Ishikawa (cell line): ENCODE results near the gene ABCB6.

Experiments
- CEBPB ChIP-seq: IDR thresholded peaks from 2 replicates; pipeline ENCODE4 v1.6.1; 2012
- CREB1 ChIP-seq: IDR thresholded peaks from 2 replicates; pipeline ENCODE4 v1.6.1; 2012; ENCODE audit warnings: low read depth
- EGR1 ChIP-seq: IDR thresholded peaks from 2 replicates; pipeline ENCODE4 v1.6.1; 2012
- EP300 ChIP-seq: IDR thresholded peaks from 2 replicates; pipeline ENCODE4 v1.6.1; 2012; ENCODE audit warnings: borderline replicate concordance
- FOXM1 ChIP-seq: IDR thresholded peaks from 2 replicates; pipeline ENCODE4 v1.6.1; 2012; ENCODE audit warnings: low read depth, borderline replicate concordance
- NFIC ChIP-seq: IDR thresholded peaks from 2 replicates; pipeline ENCODE4 v1.6.1; 2012
- TAF1 ChIP-seq: IDR thresholded peaks from 2 replicates; pipeline ENCODE4 v1.6.1; 2012; ENCODE audit warnings: low read depth, mild to moderate bottlenecking
- TCF12 ChIP-seq: IDR thresholded peaks from 2 replicates; pipeline ENCODE4 v1.6.1; 2012; ENCODE audit warnings: low read depth
- TEAD4 ChIP-seq: IDR thresholded peaks from 2 replicates; pipeline ENCODE4 v1.6.1; 2012
- YY1 ChIP-seq: IDR thresholded peaks from 2 replicates; pipeline ENCODE4 v1.6.1; 2012; ENCODE audit warnings: low read depth
- TF ChIP-seq, protein P1 (sequence below): IDR thresholded peaks from 2 replicates; pipeline ENCODE4 v1.6.1; 2012; ENCODE audit warnings: low read depth, mild to moderate bottlenecking
- TF ChIP-seq, protein P2 (sequence below): IDR thresholded peaks from 2 replicates; pipeline ENCODE4 v1.6.1; 2012

DNA sequence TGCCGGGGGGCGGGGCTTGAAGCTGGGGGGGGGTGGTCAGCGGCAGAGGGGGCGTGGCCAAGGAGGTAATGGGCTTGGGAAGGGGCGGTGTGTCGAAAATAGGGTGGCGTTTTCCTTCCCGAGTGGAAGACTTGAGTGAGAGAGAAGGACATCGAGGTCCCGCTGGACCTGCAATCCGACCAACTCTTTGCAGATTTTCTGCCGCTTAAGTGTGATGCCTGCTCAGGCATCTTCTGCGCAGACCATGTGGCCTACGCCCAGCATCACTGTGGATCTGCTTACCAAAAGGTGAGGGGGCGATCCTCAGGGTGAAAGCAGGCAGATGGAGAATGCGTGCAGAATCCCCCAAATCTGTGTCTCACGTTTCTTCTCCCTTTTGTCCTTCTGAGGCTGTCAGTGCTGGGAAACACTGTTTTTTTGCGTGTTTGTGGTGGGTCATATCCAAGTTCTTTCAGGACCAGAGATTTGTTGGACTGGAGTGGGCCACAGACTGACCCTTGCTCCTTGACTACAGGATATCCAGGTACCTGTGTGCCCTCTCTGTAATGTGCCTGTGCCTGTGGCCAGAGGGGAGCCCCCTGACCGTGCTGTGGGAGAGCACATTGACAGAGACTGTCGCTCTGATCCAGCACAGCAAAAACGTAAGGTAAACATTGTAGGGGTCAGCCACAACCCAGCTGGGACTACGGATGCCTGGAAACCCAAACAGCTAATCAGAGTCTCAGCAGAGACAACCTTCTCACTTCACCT lies 11.4 kb downstream of the ABCB6 start:
- TF ChIP-seq TEAD4 (no peak), CEBPB (no peak), TAF1 (no peak), EGR1 (no peak), YY1 (no peak), EP300 (no peak), NFIC (no peak), TCF12 (no peak), FOXM1 (no peak), CREB1 (no peak)
- TF ChIP-seq, protein P1, sequence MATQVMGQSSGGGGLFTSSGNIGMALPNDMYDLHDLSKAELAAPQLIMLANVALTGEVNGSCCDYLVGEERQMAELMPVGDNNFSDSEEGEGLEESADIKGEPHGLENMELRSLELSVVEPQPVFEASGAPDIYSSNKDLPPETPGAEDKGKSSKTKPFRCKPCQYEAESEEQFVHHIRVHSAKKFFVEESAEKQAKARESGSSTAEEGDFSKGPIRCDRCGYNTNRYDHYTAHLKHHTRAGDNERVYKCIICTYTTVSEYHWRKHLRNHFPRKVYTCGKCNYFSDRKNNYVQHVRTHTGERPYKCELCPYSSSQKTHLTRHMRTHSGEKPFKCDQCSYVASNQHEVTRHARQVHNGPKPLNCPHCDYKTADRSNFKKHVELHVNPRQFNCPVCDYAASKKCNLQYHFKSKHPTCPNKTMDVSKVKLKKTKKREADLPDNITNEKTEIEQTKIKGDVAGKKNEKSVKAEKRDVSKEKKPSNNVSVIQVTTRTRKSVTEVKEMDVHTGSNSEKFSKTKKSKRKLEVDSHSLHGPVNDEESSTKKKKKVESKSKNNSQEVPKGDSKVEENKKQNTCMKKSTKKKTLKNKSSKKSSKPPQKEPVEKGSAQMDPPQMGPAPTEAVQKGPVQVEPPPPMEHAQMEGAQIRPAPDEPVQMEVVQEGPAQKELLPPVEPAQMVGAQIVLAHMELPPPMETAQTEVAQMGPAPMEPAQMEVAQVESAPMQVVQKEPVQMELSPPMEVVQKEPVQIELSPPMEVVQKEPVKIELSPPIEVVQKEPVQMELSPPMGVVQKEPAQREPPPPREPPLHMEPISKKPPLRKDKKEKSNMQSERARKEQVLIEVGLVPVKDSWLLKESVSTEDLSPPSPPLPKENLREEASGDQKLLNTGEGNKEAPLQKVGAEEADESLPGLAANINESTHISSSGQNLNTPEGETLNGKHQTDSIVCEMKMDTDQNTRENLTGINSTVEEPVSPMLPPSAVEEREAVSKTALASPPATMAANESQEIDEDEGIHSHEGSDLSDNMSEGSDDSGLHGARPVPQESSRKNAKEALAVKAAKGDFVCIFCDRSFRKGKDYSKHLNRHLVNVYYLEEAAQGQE = no peak
- TF ChIP-seq, protein P2, sequence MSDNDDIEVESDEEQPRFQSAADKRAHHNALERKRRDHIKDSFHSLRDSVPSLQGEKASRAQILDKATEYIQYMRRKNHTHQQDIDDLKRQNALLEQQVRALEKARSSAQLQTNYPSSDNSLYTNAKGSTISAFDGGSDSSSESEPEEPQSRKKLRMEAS = no peak; the same call in 1 of the 2 replicates
